Measurements from ENCODE around the gene HAPSTR1.

DNA sequence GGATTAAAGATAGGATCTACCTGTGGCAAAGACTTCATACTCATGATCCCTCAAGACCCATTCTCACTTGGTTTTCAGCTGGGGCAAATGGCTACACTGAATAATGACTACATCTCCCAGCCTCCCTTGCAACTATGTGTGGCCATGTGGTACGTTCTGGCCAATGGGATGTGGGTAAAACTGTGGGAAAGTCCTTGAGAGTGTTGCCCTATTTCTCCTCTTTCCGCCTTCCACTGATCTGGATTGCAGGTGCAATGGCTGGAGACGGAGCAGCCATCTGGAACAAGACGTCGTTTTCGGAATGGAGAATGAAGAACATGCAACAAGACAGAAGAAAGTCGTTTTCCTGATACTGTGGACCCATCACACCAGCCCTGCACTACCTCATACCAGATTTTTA, 48.5 kb downstream of the HAPSTR1 start:
- TF ChIP-seq, protein P1, sequence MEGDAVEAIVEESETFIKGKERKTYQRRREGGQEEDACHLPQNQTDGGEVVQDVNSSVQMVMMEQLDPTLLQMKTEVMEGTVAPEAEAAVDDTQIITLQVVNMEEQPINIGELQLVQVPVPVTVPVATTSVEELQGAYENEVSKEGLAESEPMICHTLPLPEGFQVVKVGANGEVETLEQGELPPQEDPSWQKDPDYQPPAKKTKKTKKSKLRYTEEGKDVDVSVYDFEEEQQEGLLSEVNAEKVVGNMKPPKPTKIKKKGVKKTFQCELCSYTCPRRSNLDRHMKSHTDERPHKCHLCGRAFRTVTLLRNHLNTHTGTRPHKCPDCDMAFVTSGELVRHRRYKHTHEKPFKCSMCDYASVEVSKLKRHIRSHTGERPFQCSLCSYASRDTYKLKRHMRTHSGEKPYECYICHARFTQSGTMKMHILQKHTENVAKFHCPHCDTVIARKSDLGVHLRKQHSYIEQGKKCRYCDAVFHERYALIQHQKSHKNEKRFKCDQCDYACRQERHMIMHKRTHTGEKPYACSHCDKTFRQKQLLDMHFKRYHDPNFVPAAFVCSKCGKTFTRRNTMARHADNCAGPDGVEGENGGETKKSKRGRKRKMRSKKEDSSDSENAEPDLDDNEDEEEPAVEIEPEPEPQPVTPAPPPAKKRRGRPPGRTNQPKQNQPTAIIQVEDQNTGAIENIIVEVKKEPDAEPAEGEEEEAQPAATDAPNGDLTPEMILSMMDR (IDR thresholded peaks at IDR 0.05): no peak
- TF ChIP-seq EP300 (IDR thresholded peaks at IDR 0.05) (no peak), POLR2AphosphoS5 (IDR thresholded peaks at IDR 0.05) (no peak)
